Measurements from ENCODE around the gene PTPRR.

PTPRR gene

GRCh38 chr12:70840656-70841350 lies 79.7 kb downstream of the PTPRR start:
- Mint-ChIP-seq H3K27ac (no peak overlapping the region), H3K4me1 (ENCODE audit: low read depth) (no peaks in the 10 kb centered on the region), H3K27me3 (no peaks in the 10 kb centered on the region), H3K36me3 (ENCODE audit: low read depth) (no peaks in the 10 kb centered on the region), H3K9me3 (peaks cover 6% of the 10 kb centered on the region), H3K4me3 (no peak overlapping the region)
- intact Hi-C loops (cut with micrococcal nuclease) = no loop called here

GRCh38 chr12:70839544-70839943 lies 81.0 kb downstream of the PTPRR start:
- H3K4me3 Mint-ChIP-seq = no peak overlapping the region
- peaks cover 6% of the 10 kb centered on the region for H3K9me3 Mint-ChIP-seq
- H3K4me1 Mint-ChIP-seq (ENCODE audit: low read depth) = no peaks in the 10 kb centered on the region
- H3K36me3 Mint-ChIP-seq (ENCODE audit: low read depth) = no peaks in the 10 kb centered on the region
- no peak overlapping the region for H3K27ac Mint-ChIP-seq
- no peaks in the 10 kb centered on the region for H3K27me3 Mint-ChIP-seq
- intact Hi-C loops (cut with micrococcal nuclease) = no loop called here

GRCh38 chr12:70838127-70838526 lies 82.4 kb downstream of the PTPRR start:
- intact Hi-C loops (cut with micrococcal nuclease) = no loop called here
- no peak overlapping the region for H3K27ac Mint-ChIP-seq
- H3K4me3 Mint-ChIP-seq = no peak overlapping the region
- H3K9me3 Mint-ChIP-seq = peaks cover 6% of the 10 kb centered on the region
- no peaks in the 10 kb centered on the region for H3K36me3 Mint-ChIP-seq (ENCODE audit: low read depth)
- no peaks in the 10 kb centered on the region for H3K27me3 Mint-ChIP-seq
- H3K4me1 Mint-ChIP-seq (ENCODE audit: low read depth) = no peaks in the 10 kb centered on the region

GRCh38 chr12:70837026-70837425 lies 83.5 kb downstream of the PTPRR start:
- H3K4me1 Mint-ChIP-seq (ENCODE audit: low read depth) = no peaks in the 10 kb centered on the region
- no peak overlapping the region for H3K27ac Mint-ChIP-seq
- intact Hi-C loops (cut with micrococcal nuclease) = no loop called here
- peaks cover 6% of the 10 kb centered on the region for H3K9me3 Mint-ChIP-seq
- no peaks in the 10 kb centered on the region for H3K36me3 Mint-ChIP-seq (ENCODE audit: low read depth)
- H3K4me3 Mint-ChIP-seq = no peak overlapping the region
- no peaks in the 10 kb centered on the region for H3K27me3 Mint-ChIP-seq

GRCh38 chr12:70835948-70836347 lies 84.6 kb downstream of the PTPRR start:
- no peak overlapping the region for H3K4me3 Mint-ChIP-seq
- H3K4me1 Mint-ChIP-seq (ENCODE audit: low read depth) = no peaks in the 10 kb centered on the region
- H3K27ac Mint-ChIP-seq = no peak overlapping the region

GRCh38 chr12:70831543-70831942 lies 89.0 kb downstream of the PTPRR start:
- Mint-ChIP-seq H3K27me3 (no peaks in the 10 kb centered on the region), H3K4me1 (ENCODE audit: low read depth) (no peaks in the 10 kb centered on the region), H3K36me3 (ENCODE audit: low read depth) (no peaks in the 10 kb centered on the region), H3K9me3 (peaks cover 2% of the 10 kb centered on the region), H3K4me3 (no peak overlapping the region), H3K27ac (no peak overlapping the region)
- intact Hi-C loops (cut with micrococcal nuclease) = no loop called here

More at GRCh38 chr12:70835948-70836347, 84.6 kb downstream of the PTPRR start:
- peaks cover 6% of the 10 kb centered on the region for H3K9me3 Mint-ChIP-seq
- H3K36me3 Mint-ChIP-seq (ENCODE audit: low read depth) = no peaks in the 10 kb centered on the region
- no peaks in the 10 kb centered on the region for H3K27me3 Mint-ChIP-seq
- intact Hi-C loops (cut with micrococcal nuclease) = no loop called here

GRCh38 chr12:70830221-70831061 lies 90.1 kb downstream of the PTPRR start:
- Mint-ChIP-seq H3K27ac (no peak overlapping the region), H3K27me3 (no peaks in the 10 kb centered on the region), H3K36me3 (ENCODE audit: low read depth) (no peaks in the 10 kb centered on the region), H3K4me3 (no peak overlapping the region), H3K9me3 (peaks cover 7% of the 10 kb centered on the region), H3K4me1 (ENCODE audit: low read depth) (no peaks in the 10 kb centered on the region)
- intact Hi-C loops (cut with micrococcal nuclease) = no loop called here

GRCh38 chr12:70829070-70829469 lies 91.5 kb downstream of the PTPRR start:
- Mint-ChIP-seq H3K9me3 (peaks cover 7% of the 10 kb centered on the region), H3K27me3 (no peaks in the 10 kb centered on the region), H3K4me1 (ENCODE audit: low read depth) (no peaks in the 10 kb centered on the region), H3K36me3 (ENCODE audit: low read depth) (no peaks in the 10 kb centered on the region), H3K4me3 (no peak overlapping the region), H3K27ac (no peak overlapping the region)
- intact Hi-C loops (cut with micrococcal nuclease) = no loop called here

- intact Hi-C loops (cut with micrococcal nuclease) = no loop called here
- Mint-ChIP-seq H3K36me3 (ENCODE audit: low read depth) (no peaks in the 10 kb centered on the region), H3K9me3 (peaks cover 12% of the 10 kb centered on the region), H3K27ac (no peak overlapping the region), H3K27me3 (no peaks in the 10 kb centered on the region), H3K4me1 (ENCODE audit: low read depth) (no peaks in the 10 kb centered on the region), H3K4me3 (no peak overlapping the region)
These were observed 92.2 kb downstream of the PTPRR start for GRCh38 chr12:70828351-70828750.

- H3K27ac Mint-ChIP-seq = no peak overlapping the region
- intact Hi-C loops (cut with micrococcal nuclease) = no loop called here
- H3K36me3 Mint-ChIP-seq (ENCODE audit: low read depth) = no peaks in the 10 kb centered on the region
- H3K4me3 Mint-ChIP-seq = no peak overlapping the region
- no peaks in the 10 kb centered on the region for H3K27me3 Mint-ChIP-seq
- H3K9me3 Mint-ChIP-seq = peaks cover 17% of the 10 kb centered on the region
- H3K4me1 Mint-ChIP-seq (ENCODE audit: low read depth) = no peaks in the 10 kb centered on the region
These were observed 94.4 kb downstream of the PTPRR start for GRCh38 chr12:70826156-70826555.

GRCh38 chr12:70824511-70824910 lies 96.0 kb downstream of the PTPRR start:
- Mint-ChIP-seq H3K4me1 (ENCODE audit: low read depth) (no peaks in the 10 kb centered on the region), H3K27ac (no peak overlapping the region), H3K36me3 (ENCODE audit: low read depth) (no peaks in the 10 kb centered on the region), H3K27me3 (no peaks in the 10 kb centered on the region), H3K4me3 (no peak overlapping the region), H3K9me3 (peaks cover 27% of the 10 kb centered on the region)
- intact Hi-C loops (cut with micrococcal nuclease) = no loop called here

- peaks cover 36% of the 10 kb centered on the region for H3K9me3 Mint-ChIP-seq
- H3K27ac Mint-ChIP-seq = no peak overlapping the region
- H3K4me1 Mint-ChIP-seq (ENCODE audit: low read depth) = no peaks in the 10 kb centered on the region
- H3K4me3 Mint-ChIP-seq = no peak overlapping the region
- intact Hi-C loops (cut with micrococcal nuclease) = no loop called here
- H3K36me3 Mint-ChIP-seq (ENCODE audit: low read depth) = no peaks in the 10 kb centered on the region
- H3K27me3 Mint-ChIP-seq = no peaks in the 10 kb centered on the region
These were observed 97.2 kb downstream of the PTPRR start for GRCh38 chr12:70823182-70823976.

- intact Hi-C loops (cut with micrococcal nuclease) = no loop called here
- H3K4me3 Mint-ChIP-seq = no peak overlapping the region
- no peaks in the 10 kb centered on the region for H3K27me3 Mint-ChIP-seq
- H3K4me1 Mint-ChIP-seq (ENCODE audit: low read depth) = no peaks in the 10 kb centered on the region
- no peaks in the 10 kb centered on the region for H3K36me3 Mint-ChIP-seq (ENCODE audit: low read depth)
- no peak overlapping the region for H3K27ac Mint-ChIP-seq
- peaks cover 36% of the 10 kb centered on the region for H3K9me3 Mint-ChIP-seq
These were observed 98.1 kb downstream of the PTPRR start for GRCh38 chr12:70822412-70822811.

GRCh38 chr12:70815971-70816391 lies 104.6 kb downstream of the PTPRR start:
- no peaks in the 10 kb centered on the region for H3K4me1 Mint-ChIP-seq (ENCODE audit: low read depth)
- peaks cover 25% of the 10 kb centered on the region for H3K9me3 Mint-ChIP-seq
- H3K27me3 Mint-ChIP-seq = no peaks in the 10 kb centered on the region
- H3K27ac Mint-ChIP-seq = no peak overlapping the region
- no peak overlapping the region for H3K4me3 Mint-ChIP-seq
- H3K36me3 Mint-ChIP-seq (ENCODE audit: low read depth) = no peaks in the 10 kb centered on the region
- intact Hi-C loops (cut with micrococcal nuclease) = no loop called here
